Gastrocnemius medialis (tissue), 4 donors: ENCODE results near the gene ITPR2. TPM values are rescaled to one million over a fixed set of nuclear protein-coding genes. Genes with fewer than 3 reads are reported as not detected.
"Not testable (repeated sequence)": the region's sequence is repeated elsewhere in the genome, so short reads cannot be mapped to it uniquely, and the experiment has no call there.

Source experiments
- ATAC-seq, 2 donors: fragments of 150-250 bp; one replicate each; pipeline ENCODE4 v1.9.1; 2016
- DNase-seq, 2 donors: peaks; one replicate each; pipeline ENCODE4 v3.0.0-alpha.2; 2019
- H3K27ac ChIP-seq, 4 donors: fragments of 200-600 bp; sonication (generic); 1 replicate in 1 of 4; 2 replicates in 3 of 4; pipeline ENCODE4 v1.5.1; 2016 to 2018; ENCODE audit warnings: mild to moderate bottlenecking in 2 of 4, moderate library complexity in 1 of 4
- H3K27me3 ChIP-seq, 3 donors: fragments of 200-600 bp; sonication (generic) in 2 of 3; 1 replicate in 1 of 3; 2 replicates in 2 of 3; pipeline versions ENCODE4 v1.5.1 to v1.6.0; 2016 to 2019; ENCODE audit warnings: mild to moderate bottlenecking in 1 of 3, moderate library complexity in 1 of 3
- H3K36me3 ChIP-seq, 2 donors: fragments of 200-600 bp; sonication (generic) in 1 of 2; one replicate each; pipeline ENCODE4 v1.5.1; 2017 to 2018
- H3K4me1 ChIP-seq, 2 donors: fragments of 200-600 bp; sonication (generic) in 1 of 2; one replicate each; pipeline ENCODE4 v1.5.1; 2016 to 2017; ENCODE audit warnings: mild to moderate bottlenecking in 2 of 2
- H3K4me3 ChIP-seq, 4 donors: fragments of 200-600 bp; sonication (generic) in 3 of 4; 1 replicate in 1 of 4; 2 replicates in 3 of 4; pipeline ENCODE4 v1.5.1; 2016 to 2019; ENCODE audit warnings: mild to moderate bottlenecking in 2 of 4
- H3K9me3 ChIP-seq, 3 donors: fragments of 200-600 bp; sonication (generic) in 2 of 3; 1 replicate in 1 of 3; 2 replicates in 2 of 3; pipeline ENCODE4 v1.5.1; 2016 to 2019
- POLR2A ChIP-seq, 2 donors: fragments of 450-650 bp; IDR thresholded peaks; one replicate each; pipeline ENCODE4 v1.6.1; 2017; ENCODE audit warnings: antibody characterized with exemption in 2 of 2, mild to moderate bottlenecking in 2 of 2, moderate library complexity in 2 of 2
- in situ Hi-C, 4 donors: fragments of 200-750 bp; cut with MboI; loops; one replicate each; pipeline versions ENCODE4 v1.15.0 to v1.8.0; 2017; ENCODE audit warnings: low sequenced_read_pairs in 4 of 4
- intact Hi-C: fragments of 100-400 bp; cut with DNase I; formaldehyde crosslinking; loops from one replicate; pipeline ENCODE4 v1.15.1; 2023; ENCODE audit warnings: low total_unique reads
- total RNA-seq, 4 donors: library from RNA; depleted of rRNA; stranded (reverse); fragments of >200 nt; gene quantifications; one replicate each; pipeline versions ENCODE4 v1.1.0 to v1.2.3, GENCODE V29; 2016
- TF ChIP-seq, protein P1 (sequence below), 5 experiments: fragments of 450-650 bp in 3 of 5; fragments of 200-600 bp in 2 of 5; sonication (generic) in 2 of 5; IDR thresholded peaks in 4 of 5; conservative IDR thresholded peaks in 1 of 5; 1 replicate in 4 of 5; 2 replicates in 1 of 5; pipeline ENCODE4 v1.5.1; 2016 to 2019; ENCODE audit warnings: antibody characterized with exemption in 5 of 5, mild to moderate bottlenecking in 3 of 5, moderate library complexity in 3 of 5

ITPR2 gene
- total RNA-seq, 4 donors from 2014 or later = 3.8 to 23.8 (median 4.1) TPM

DNA sequence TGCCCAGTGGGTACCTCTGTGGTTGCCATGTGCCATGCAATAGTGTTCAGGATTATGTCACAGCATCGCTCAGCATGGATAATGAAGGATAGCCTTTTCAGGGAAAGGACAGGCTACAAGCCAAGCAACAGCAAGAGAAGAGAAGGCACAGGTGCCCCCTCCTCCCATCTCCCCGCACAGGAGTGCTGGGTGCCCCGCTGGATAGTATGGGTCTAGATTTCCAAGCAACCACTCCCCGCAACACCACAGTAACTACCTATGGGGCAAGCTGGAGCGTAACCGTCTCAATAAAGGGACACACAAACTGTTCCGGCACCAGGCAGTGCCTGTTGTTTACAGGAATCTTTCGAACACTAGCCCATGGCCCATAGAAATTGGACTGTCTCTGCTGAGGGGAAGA, 222.2 kb downstream of the ITPR2 start:
- intact Hi-C loops (no loop called here), in situ Hi-C loops (no loop called here)
- Histone ChIP-seq H3K4me1 (no peaks in the 10 kb centered on the region), H3K27ac (no peak overlapping the region), H3K9me3 (no peaks in the 10 kb centered on the region), H3K36me3 (no peaks in the 10 kb centered on the region), H3K4me3 (no peak overlapping the region), H3K27me3 (no peaks in the 10 kb centered on the region)
- TF ChIP-seq, protein P1, sequence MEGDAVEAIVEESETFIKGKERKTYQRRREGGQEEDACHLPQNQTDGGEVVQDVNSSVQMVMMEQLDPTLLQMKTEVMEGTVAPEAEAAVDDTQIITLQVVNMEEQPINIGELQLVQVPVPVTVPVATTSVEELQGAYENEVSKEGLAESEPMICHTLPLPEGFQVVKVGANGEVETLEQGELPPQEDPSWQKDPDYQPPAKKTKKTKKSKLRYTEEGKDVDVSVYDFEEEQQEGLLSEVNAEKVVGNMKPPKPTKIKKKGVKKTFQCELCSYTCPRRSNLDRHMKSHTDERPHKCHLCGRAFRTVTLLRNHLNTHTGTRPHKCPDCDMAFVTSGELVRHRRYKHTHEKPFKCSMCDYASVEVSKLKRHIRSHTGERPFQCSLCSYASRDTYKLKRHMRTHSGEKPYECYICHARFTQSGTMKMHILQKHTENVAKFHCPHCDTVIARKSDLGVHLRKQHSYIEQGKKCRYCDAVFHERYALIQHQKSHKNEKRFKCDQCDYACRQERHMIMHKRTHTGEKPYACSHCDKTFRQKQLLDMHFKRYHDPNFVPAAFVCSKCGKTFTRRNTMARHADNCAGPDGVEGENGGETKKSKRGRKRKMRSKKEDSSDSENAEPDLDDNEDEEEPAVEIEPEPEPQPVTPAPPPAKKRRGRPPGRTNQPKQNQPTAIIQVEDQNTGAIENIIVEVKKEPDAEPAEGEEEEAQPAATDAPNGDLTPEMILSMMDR (IDR thresholded peaks at IDR 0.05 in 4 of 5, conservative IDR thresholded peaks at IDR 0.05 in 1 of 5) = no peak
- no peak for TF ChIP-seq POLR2A (IDR thresholded peaks at IDR 0.05)
- no peak for DNase-seq
- no peak for ATAC-seq

DNA sequence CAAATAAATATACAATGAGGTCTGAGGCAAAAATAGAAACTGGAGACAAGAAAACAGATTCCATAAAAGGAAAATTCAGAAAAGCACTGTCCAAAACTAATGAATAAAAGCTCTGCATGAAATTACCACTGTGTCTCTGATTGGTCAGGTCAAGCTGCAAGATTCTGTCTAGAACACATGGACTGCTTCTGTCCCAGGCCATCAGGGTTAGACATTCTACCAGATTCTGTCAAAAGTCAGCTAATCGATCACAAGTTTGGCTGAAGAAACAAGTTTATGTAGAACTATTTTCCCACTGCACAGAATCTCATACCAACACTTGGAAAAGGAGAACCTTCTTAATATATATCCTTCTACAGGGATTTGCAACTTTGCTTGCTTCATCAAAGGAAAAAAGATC, 223.0 kb downstream of the ITPR2 start:
- no peak for TF ChIP-seq POLR2A (IDR thresholded peaks at IDR 0.05)
- TF ChIP-seq, protein P1 (IDR thresholded peaks at IDR 0.05 in 4 of 5, conservative IDR thresholded peaks at IDR 0.05 in 1 of 5) = no peak
- ATAC-seq (no peak), DNase-seq (no peak)

DNA sequence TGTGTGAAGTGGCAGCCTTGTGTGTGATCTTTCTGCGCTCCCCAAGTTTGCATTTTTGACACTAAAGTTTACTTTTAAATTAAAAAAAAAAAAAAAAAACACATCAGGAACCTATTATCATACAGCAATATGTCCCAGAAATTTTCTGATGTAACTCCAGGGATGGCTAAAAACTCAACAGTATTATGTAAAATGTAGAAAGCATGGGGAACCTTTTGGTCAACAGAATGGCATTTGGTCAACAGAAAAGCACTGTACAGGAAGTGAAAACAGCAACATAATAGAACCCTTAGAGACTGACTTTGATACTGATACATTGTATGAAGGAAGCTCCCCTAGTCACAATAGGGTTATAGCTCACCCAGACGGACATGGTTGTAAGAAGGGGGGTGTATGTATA, 224.3 kb downstream of the ITPR2 start:
- no peaks in the 10 kb centered on the region for H3K27me3 ChIP-seq
- DNase-seq (no peak), ATAC-seq (no peak)
- no peaks in the 10 kb centered on the region for H3K9me3 ChIP-seq
- no peak overlapping the region for H3K27ac ChIP-seq
- TF ChIP-seq, protein P1 (IDR thresholded peaks at IDR 0.05 in 4 of 5, conservative IDR thresholded peaks at IDR 0.05 in 1 of 5) = no peak
- TF ChIP-seq POLR2A (IDR thresholded peaks at IDR 0.05) = no peak
- H3K4me1 ChIP-seq = no peaks in the 10 kb centered on the region
- no peaks in the 10 kb centered on the region for H3K36me3 ChIP-seq
- H3K4me3 ChIP-seq = no peak overlapping the region
- in situ Hi-C loops = no loop called here
- intact Hi-C loops = no loop called here

More for the DNA sequence above, 223.0 kb downstream of the ITPR2 start:
- intact Hi-C loops = no loop called here
- Histone ChIP-seq H3K27me3 (no peaks in the 10 kb centered on the region), H3K36me3 (no peaks in the 10 kb centered on the region), H3K27ac (no peak overlapping the region), H3K4me3 (no peak overlapping the region), H3K4me1 (no peaks in the 10 kb centered on the region), H3K9me3 (no peaks in the 10 kb centered on the region)
- in situ Hi-C loops = no loop called here

DNA sequence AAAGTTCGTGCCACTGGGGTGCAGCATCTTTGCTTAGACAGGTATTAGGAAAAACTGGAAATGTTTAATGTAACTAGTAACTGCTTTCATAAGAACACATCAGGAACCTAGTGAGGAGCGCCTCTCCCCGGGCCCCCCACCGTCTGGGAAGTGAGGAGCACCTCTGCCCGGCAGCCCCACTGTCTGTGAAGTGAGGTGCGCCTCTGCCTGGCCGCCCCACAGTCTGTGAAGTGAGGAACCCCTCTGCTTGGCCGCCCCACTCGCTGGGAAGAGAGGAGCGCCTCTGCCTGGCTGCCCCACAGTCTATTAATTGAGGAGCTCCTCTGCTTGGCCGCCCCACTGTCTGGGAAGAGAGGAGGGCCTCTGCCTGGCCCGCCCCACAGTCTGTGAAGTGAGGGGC, 224.7 kb downstream of the ITPR2 start:
- ATAC-seq = no peak
- in situ Hi-C loops (no loop called here), intact Hi-C loops (no loop called here)
- DNase-seq = no peak
- Histone ChIP-seq H3K27ac (no peak overlapping the region), H3K4me3 (no peak overlapping the region), H3K9me3 (no peaks in the 10 kb centered on the region), H3K36me3 (no peaks in the 10 kb centered on the region), H3K4me1 (no peaks in the 10 kb centered on the region), H3K27me3 (no peaks in the 10 kb centered on the region)
- no peak for TF ChIP-seq POLR2A (IDR thresholded peaks at IDR 0.05)
- TF ChIP-seq, protein P1 (IDR thresholded peaks at IDR 0.05 in 4 of 5, conservative IDR thresholded peaks at IDR 0.05 in 1 of 5) = no peak

DNA sequence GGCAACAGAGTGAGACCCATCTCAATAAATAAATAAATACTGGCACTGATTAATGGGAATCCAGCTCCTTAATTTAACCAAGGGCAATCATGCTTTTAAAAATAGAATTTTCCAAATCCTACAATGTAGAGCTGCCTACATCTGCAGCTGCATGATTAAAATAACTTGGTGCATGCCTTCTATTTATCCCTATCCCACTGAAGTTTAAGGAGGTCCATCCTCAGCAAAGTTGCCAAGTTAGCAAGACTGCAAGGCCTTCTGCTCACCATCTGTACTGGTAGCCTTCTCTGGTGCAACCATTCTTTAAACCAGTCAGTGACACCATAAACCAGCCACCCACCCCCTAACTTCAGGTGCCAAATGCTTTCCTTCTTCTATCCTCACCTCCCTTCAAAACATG, 226.1 kb downstream of the ITPR2 start:
- Histone ChIP-seq H3K4me1 (no peaks in the 10 kb centered on the region), H3K9me3 (no peaks in the 10 kb centered on the region), H3K27ac (no peak overlapping the region), H3K36me3 (no peaks in the 10 kb centered on the region), H3K4me3 (no peak overlapping the region), H3K27me3 (no peaks in the 10 kb centered on the region)
- intact Hi-C loops (no loop called here), in situ Hi-C loops (no loop called here)
- DNase-seq = no peak
- ATAC-seq = no peak
- no peak for TF ChIP-seq POLR2A (IDR thresholded peaks at IDR 0.05)
- TF ChIP-seq, protein P1 (IDR thresholded peaks at IDR 0.05 in 4 of 5, conservative IDR thresholded peaks at IDR 0.05 in 1 of 5) = no peak

DNA sequence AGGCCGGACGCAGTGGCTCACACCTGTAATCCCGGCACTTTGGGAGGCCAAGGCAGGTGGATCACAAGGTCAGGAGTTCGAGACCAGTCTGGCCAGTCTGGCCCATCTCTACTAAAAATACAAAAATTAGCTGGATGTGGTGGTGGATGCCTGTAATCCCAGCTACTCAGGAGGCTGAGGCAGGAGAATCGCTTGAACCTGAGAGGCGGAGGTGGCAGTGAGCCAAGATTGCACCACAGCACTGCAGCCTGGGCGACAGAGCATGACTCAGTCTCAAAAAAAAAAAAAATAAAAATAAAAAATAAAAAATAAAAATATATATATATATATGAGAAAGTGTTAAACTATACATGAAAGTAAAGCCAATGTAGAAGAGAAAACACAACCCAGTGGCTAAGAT, 228.2 kb downstream of the ITPR2 start:
- H3K9me3 ChIP-seq, H3K4me1 ChIP-seq, DNase-seq, H3K4me3 ChIP-seq, in situ Hi-C loops, H3K27me3 ChIP-seq, H3K27ac ChIP-seq, ATAC-seq, H3K36me3 ChIP-seq, intact Hi-C loops: not testable (repeated sequence)
